ENCODE data around the gene ZBTB20.

DNA sequence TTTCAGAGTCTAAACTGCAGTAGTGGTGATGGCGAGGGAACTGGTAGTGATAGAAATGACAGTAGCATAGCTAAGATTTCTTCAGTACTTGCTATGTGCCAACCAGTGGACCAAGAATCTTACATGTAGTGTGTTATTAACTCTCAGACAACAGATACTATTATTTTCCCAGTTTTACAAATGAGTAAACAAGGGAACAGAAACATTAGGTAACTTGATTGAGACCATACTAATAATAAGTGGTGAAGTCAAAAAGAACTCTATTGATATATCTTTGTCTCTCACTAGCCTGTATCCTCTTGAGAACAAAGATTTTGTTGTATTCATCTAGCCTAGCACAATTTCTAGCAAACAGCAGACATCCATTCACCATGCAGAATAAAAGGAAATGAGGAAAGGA lies 250.1 kb downstream of the ZBTB20 start:
- TF ChIP-seq RAD21 (IDR thresholded peaks at IDR 0.05; ENCODE audit: insufficient read depth, low read depth, low read length) (no peak), JUND (IDR thresholded peaks at IDR 0.05; ENCODE audit: low read depth, low read length) (no peak), GABPA (IDR thresholded peaks at IDR 0.05; ENCODE audit: low read depth) (no peak), SMARCA5 (IDR thresholded peaks at IDR 0.05) (no peak)
- TF ChIP-seq, protein P1, sequence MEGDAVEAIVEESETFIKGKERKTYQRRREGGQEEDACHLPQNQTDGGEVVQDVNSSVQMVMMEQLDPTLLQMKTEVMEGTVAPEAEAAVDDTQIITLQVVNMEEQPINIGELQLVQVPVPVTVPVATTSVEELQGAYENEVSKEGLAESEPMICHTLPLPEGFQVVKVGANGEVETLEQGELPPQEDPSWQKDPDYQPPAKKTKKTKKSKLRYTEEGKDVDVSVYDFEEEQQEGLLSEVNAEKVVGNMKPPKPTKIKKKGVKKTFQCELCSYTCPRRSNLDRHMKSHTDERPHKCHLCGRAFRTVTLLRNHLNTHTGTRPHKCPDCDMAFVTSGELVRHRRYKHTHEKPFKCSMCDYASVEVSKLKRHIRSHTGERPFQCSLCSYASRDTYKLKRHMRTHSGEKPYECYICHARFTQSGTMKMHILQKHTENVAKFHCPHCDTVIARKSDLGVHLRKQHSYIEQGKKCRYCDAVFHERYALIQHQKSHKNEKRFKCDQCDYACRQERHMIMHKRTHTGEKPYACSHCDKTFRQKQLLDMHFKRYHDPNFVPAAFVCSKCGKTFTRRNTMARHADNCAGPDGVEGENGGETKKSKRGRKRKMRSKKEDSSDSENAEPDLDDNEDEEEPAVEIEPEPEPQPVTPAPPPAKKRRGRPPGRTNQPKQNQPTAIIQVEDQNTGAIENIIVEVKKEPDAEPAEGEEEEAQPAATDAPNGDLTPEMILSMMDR (IDR thresholded peaks at IDR 0.05 in 2 of 3, conservative IDR thresholded peaks at IDR 0.05 in 1 of 3; ENCODE audit: control insufficient read depth in 2 of 3, extremely low read depth in 1 of 3, insufficient read depth in 1 of 3, low read depth in 3 of 3, low read length in 3 of 3), result no peak
- TF ChIP-seq, protein P2, sequence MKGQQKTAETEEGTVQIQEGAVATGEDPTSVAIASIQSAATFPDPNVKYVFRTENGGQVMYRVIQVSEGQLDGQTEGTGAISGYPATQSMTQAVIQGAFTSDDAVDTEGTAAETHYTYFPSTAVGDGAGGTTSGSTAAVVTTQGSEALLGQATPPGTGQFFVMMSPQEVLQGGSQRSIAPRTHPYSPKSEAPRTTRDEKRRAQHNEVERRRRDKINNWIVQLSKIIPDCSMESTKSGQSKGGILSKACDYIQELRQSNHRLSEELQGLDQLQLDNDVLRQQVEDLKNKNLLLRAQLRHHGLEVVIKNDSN (IDR thresholded peaks at IDR 0.05; ENCODE audit: borderline replicate concordance, extremely low read length, insufficient read depth, low read depth, low read length), result no peak
